Pancreas (tissue), 10 donors: Measurements from ENCODE around the gene RIN3. TPM values are rescaled to one million over a fixed set of nuclear protein-coding genes. Genes with fewer than 3 reads are reported as not detected.

Experiments
- ATAC-seq, 4 donors: fragments of 200-7000 bp; cut with Tn5 transposase; one replicate each; pipeline versions ENCODE4 v1.8.0 to v1.9.1; 2020; ENCODE audit warnings: mild to moderate bottlenecking in 4 of 4, moderate library complexity in 4 of 4
- DNase-seq, 6 donors: peaks; one replicate each; pipeline ENCODE4 v3.0.0-alpha.2; 2020
- FAIRE-seq: peaks from 2 replicates; lab custom pipeline; 2012; peaks lifted over from hg19 to GRCh38; lab: Jason Lieb, UNC
- H3K27ac ChIP-seq, 4 donors: fragments of 200-600 bp; sonication (generic); 1 replicate in 3 of 4; 2 replicates in 1 of 4; pipeline versions ENCODE4 v1.5.0 to v1.8.0; 2020
- H3K27me3 ChIP-seq, 4 donors: fragments of 200-600 bp; one replicate each; pipeline ENCODE4 v1.8.0; 2021
- H3K36me3 ChIP-seq, 3 donors: fragments of 200-600 bp; sonication (generic) in 1 of 3; one replicate each; pipeline versions ENCODE4 v1.5.0 to v1.8.0; 2020 to 2021
- H3K4me1 ChIP-seq, 3 donors: fragments of 200-600 bp; one replicate each; pipeline ENCODE4 v1.8.0; 2021
- H3K4me3 ChIP-seq, 4 donors: fragments of 200-600 bp; sonication (generic) in 2 of 4; one replicate each; pipeline versions ENCODE4 v1.5.0 to v1.8.0; 2020 to 2021
- H3K9me3 ChIP-seq, 4 donors: fragments of 200-600 bp; one replicate each; pipeline ENCODE4 v1.8.0; 2021
- CTCF ChIP-seq, 4 donors: fragments of 200-600 bp; sonication (generic) in 3 of 4; IDR thresholded peaks; one replicate each; pipeline versions ENCODE4 v1.5.0 to v1.8.0; 2021; ENCODE audit warnings: antibody characterized with exemption in 4 of 4
- WGBS, 2 donors: extraction: QIAGEN DNeasy Blood & Tissue Kit; methylation state at CpG; one replicate each; pipeline ENCODE4 v1.1.7; 2013; 5-methylcytosine and 5-hydroxymethylcytosine counted together
- intact Hi-C, 3 donors: fragments of 100-400 bp; cut with DNase I; formaldehyde crosslinking; loops; one replicate each; pipeline versions ENCODE4 v1.11.1 to v1.14.2; 2022
- polyA plus RNA-seq, 2 donors: library from polyadenylated mRNA; stranded (reverse); fragments of 200-250 nt; gene quantifications; one replicate each; pipeline ENCODE4 v1.2.3, GENCODE V29; 2013
- total RNA-seq, 6 donors: library from RNA; stranded (reverse); fragmentation: NEBNext Ultra II Directional in 4 of 6; extraction: Animal tissue kit (Norgen Biotek cat#: 25700) in 4 of 6; gene quantifications; one replicate each; pipeline versions ENCODE4 v1.2.1 to v1.2.4, GENCODE V29; 2021 to 2023
- donor health status: healthy with polysubstance abuse.
- donor health status: DM: no; HTN: no; CAD: no; lungs with moderate emphysema.
- donor health status: DM: no; HTN: no; CAD: no.
- donor health status: control.
- donor health status: control.
- donor health status: Bipolar disorder and iron deficiency.
- donor health status: DM: yes; HTN: yes; CAD: no.
- donor health status: DM: no; HTN: no; CAD: no.
- donor health status: DM: no; HTN: no; CAD: no.
- donor health status: DM: yes; HTN: yes; CAD: no.

The RIN3 gene
- total and polyA plus RNA-seq, 8 donors = 1.1 to 9.0 (median 2.3) TPM

- no peak for DNase-seq
- H3K9me3 ChIP-seq = no peaks in the 10 kb centered on the region
- intact Hi-C loops = no loop called here
- H3K36me3 ChIP-seq = no peaks in the 10 kb centered on the region
- FAIRE-seq = no peak
- H3K4me1 ChIP-seq = no peaks in the 10 kb centered on the region
- no peak for ATAC-seq
- H3K27me3 ChIP-seq = no peaks in the 10 kb centered on the region
- no peak overlapping the region for H3K27ac ChIP-seq
- 70 to 83% methylated on average over 2 of the region's 2 CpGs for WGBS, 2 donors
- TF ChIP-seq CTCF (IDR thresholded peaks at IDR 0.05) = no peak
- no peak overlapping the region for H3K4me3 ChIP-seq
Measured at GRCh38 chr14:92579244-92579936, 65.8 kb downstream of the RIN3 start.

- FAIRE-seq = no peak
- intact Hi-C loops = no loop called here
- no peak for ATAC-seq
- Histone ChIP-seq H3K4me3 (no peak overlapping the region), H3K27ac (no peak overlapping the region), H3K36me3 (no peaks in the 10 kb centered on the region), H3K4me1 (no peaks in the 10 kb centered on the region), H3K9me3 (no peaks in the 10 kb centered on the region), H3K27me3 (no peaks in the 10 kb centered on the region)
- 57 to 81% methylated on average over 7 of the region's 7 CpGs for WGBS, 2 donors
- no peak for DNase-seq
- TF ChIP-seq CTCF (IDR thresholded peaks at IDR 0.05) = no peak
Measured at GRCh38 chr14:92581206-92581605, 67.6 kb downstream of the RIN3 start.

- 70 to 83% methylated on average over 11 of the region's 11 CpGs for WGBS, 2 donors
- Histone ChIP-seq H3K27me3 (no peaks in the 10 kb centered on the region), H3K4me3 (no peak overlapping the region), H3K9me3 (no peaks in the 10 kb centered on the region), H3K4me1 (no peaks in the 10 kb centered on the region), H3K27ac (no peak overlapping the region), H3K36me3 (no peaks in the 10 kb centered on the region)
- no peak for FAIRE-seq
- DNase-seq = no peak
- ATAC-seq = no peak
- no peak for TF ChIP-seq CTCF (IDR thresholded peaks at IDR 0.05)
- intact Hi-C loops = no loop called here
Measured at GRCh38 chr14:92581966-92582566, 68.5 kb downstream of the RIN3 start.

GRCh38 chr14:92582706-92583452 lies 69.3 kb downstream of the RIN3 start:
- ATAC-seq = no peak
- no peak for FAIRE-seq
- H3K27ac ChIP-seq = no peak overlapping the region
- WGBS, 2 donors = 86 to 94% methylated on average over 12 of the region's 12 CpGs
- no peak for DNase-seq
- H3K27me3 ChIP-seq = no peaks in the 10 kb centered on the region
- no peak for TF ChIP-seq CTCF (IDR thresholded peaks at IDR 0.05)
- H3K4me1 ChIP-seq = no peaks in the 10 kb centered on the region
- no peaks in the 10 kb centered on the region for H3K9me3 ChIP-seq
- intact Hi-C loops = no loop called here
- no peak overlapping the region for H3K4me3 ChIP-seq
- H3K36me3 ChIP-seq = no peaks in the 10 kb centered on the region
